ENCODE results near the gene MAF.

The MAF gene

GRCh38 chr16:79600638-79601091 is at the start of gene MAF:
TSS of gene MAF (minus strand) at chr16:79600737. CDS start at chr16:79599902, 835 bp downstream.
- peak; percentile 6 for DNase-seq (ENCODE audit: low read depth)
- no peak within 1 kb of the TSS for H3K4me3 ChIP-seq (ENCODE audit: low read depth, low read length)
- TF ChIP-seq MAX (IDR thresholded peaks at IDR 0.05; ENCODE audit: low read depth, low read length) (no peak), POLR2A (IDR thresholded peaks at IDR 0.05; ENCODE audit: extremely low read depth, insufficient read length) (no peak)

- no peak for TF ChIP-seq MYC (IDR thresholded peaks at IDR 0.05; ENCODE audit: low read depth, low read length)
- TF ChIP-seq CTCF (IDR thresholded peaks at IDR 0.05; ENCODE audit: low read depth, low read length) = no peak
- TF ChIP-seq MAX (IDR thresholded peaks at IDR 0.05; ENCODE audit: low read depth, low read length) = no peak
- no peak for TF ChIP-seq POLR2A (IDR thresholded peaks at IDR 0.05; ENCODE audit: extremely low read depth, insufficient read length)
- DNase-seq (ENCODE audit: low read depth) = no peak
- no peak overlapping the region for H3K4me3 ChIP-seq (ENCODE audit: low read depth, low read length)
Observed at GRCh38 chr16:79648826-79649225, 48.3 kb upstream of the MAF start.

GRCh38 chr16:79647586-79647985 is 47.0 kb upstream of the MAF start:
- DNase-seq (ENCODE audit: low read depth) = no peak
- TF ChIP-seq CTCF (IDR thresholded peaks at IDR 0.05; ENCODE audit: low read depth, low read length) (no peak), POLR2A (IDR thresholded peaks at IDR 0.05; ENCODE audit: extremely low read depth, insufficient read length) (no peak), MAX (IDR thresholded peaks at IDR 0.05; ENCODE audit: low read depth, low read length) (no peak), MYC (IDR thresholded peaks at IDR 0.05; ENCODE audit: low read depth, low read length) (no peak)
- H3K4me3 ChIP-seq (ENCODE audit: low read depth, low read length) = no peak overlapping the region

- H3K4me3 ChIP-seq (ENCODE audit: low read depth, low read length) = no peak overlapping the region
- no peak for DNase-seq (ENCODE audit: low read depth)
- TF ChIP-seq POLR2A (IDR thresholded peaks at IDR 0.05; ENCODE audit: extremely low read depth, insufficient read length) (no peak), CTCF (IDR thresholded peaks at IDR 0.05; ENCODE audit: low read depth, low read length) (no peak), MAX (IDR thresholded peaks at IDR 0.05; ENCODE audit: low read depth, low read length) (no peak), MYC (IDR thresholded peaks at IDR 0.05; ENCODE audit: low read depth, low read length) (no peak)
Observed at GRCh38 chr16:79645701-79646100, 45.2 kb upstream of the MAF start.

DNA sequence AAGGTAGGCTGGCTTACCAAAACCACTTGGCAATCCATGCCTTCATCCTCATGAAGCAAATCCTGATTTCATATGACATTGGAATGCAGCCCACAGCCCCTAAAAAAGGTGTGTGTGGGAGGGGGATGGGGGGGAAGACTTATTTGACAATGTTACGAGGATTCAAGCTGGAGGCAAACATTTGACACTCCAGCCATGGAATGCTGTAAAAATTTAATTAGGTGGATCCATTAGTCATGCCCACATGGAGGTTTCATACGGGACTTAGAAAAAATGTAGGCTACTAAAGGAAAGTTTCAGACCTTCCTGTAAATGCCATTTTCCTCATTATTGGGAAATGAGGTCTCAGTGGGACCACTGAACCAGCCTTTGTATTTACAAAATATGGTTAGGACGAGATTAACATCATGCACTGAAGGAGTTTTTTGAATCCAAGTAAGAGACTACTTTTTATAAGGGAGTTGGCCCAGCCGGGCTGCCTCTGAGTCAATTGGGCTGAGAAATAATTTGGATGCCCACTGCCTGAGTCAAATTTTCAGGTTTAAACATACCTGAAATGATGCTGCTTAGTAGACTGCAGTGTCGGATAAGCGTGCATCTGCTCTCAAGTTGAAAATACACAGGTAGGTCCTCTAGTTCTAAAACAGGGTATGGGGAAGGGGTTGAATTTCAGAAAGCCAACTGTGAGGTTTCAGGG is 44.6 kb upstream of the MAF start:
- no peak for DNase-seq (ENCODE audit: low read depth)
- no peak for TF ChIP-seq MAX (IDR thresholded peaks at IDR 0.05; ENCODE audit: low read depth, low read length)
- TF ChIP-seq MYC (IDR thresholded peaks at IDR 0.05; ENCODE audit: low read depth, low read length) = no peak
- no peak for TF ChIP-seq CTCF (IDR thresholded peaks at IDR 0.05; ENCODE audit: low read depth, low read length)
- TF ChIP-seq POLR2A (IDR thresholded peaks at IDR 0.05; ENCODE audit: extremely low read depth, insufficient read length) = no peak
- no peak overlapping the region for H3K4me3 ChIP-seq (ENCODE audit: low read depth, low read length)

GRCh38 chr16:79642652-79643051 is 42.1 kb upstream of the MAF start:
- H3K4me3 ChIP-seq (ENCODE audit: low read depth, low read length) = no peak overlapping the region
- no peak for TF ChIP-seq MYC (IDR thresholded peaks at IDR 0.05; ENCODE audit: low read depth, low read length)
- DNase-seq (ENCODE audit: low read depth) = no peak
